H1 (cell line): ENCODE measurements around the gene GTF3C5. TPM values are rescaled to one million over a fixed set of nuclear protein-coding genes. Genes with fewer than 3 reads are reported as not detected.

Experiments used
- CEBPB ChIP-seq: IDR thresholded peaks from 2 replicates; pipeline ENCODE4 v1.6.1; 2012; ENCODE audit warnings: low read depth, low read length
- CHD2 ChIP-seq: IDR thresholded peaks from 2 replicates; pipeline ENCODE4 v1.6.1; 2012; ENCODE audit warnings: low read length, improper control_type of control experiment
- NRF1 ChIP-seq: IDR thresholded peaks from 2 replicates; pipeline ENCODE4 v1.6.1; 2011; ENCODE audit warnings: mild to moderate bottlenecking, low read depth, low read length, improper control_type of control experiment
- RAD21 ChIP-seq, 2 experiments: IDR thresholded peaks in 1 of 2; conservative IDR thresholded peaks in 1 of 2; 2 replicates each; pipeline ENCODE4 v1.6.1; 2011; ENCODE audit warnings: low read depth in 2 of 2, low read length in 2 of 2, improper control_type of control experiment in 1 of 2, inconsistent platforms in 1 of 2, mild to moderate bottlenecking in 1 of 2, moderate library complexity in 1 of 2
- SP2 ChIP-seq: IDR thresholded peaks from 2 replicates; pipeline ENCODE4 v1.6.1; 2012; ENCODE audit warnings: mild to moderate bottlenecking, low read length, inconsistent platforms
- TAF7 ChIP-seq: optimal IDR thresholded peaks from 2 replicates; pipeline ENCODE3; 2011; ENCODE audit warnings: low read depth, mild to moderate bottlenecking, inconsistent platforms, low read length, moderate library complexity, borderline replicate concordance
- polyA plus RNA-seq, 7 experiments: library from polyadenylated mRNA; depleted of rRNA in 3 of 7; stranded (reverse) in 5 of 7; unstranded in 2 of 7; fragments of >200 nt in 5 of 7; fragments of 200-250 nt in 2 of 7; gene quantifications; 1 replicate in 5 of 7; 2 replicates in 1 of 7; 4 replicates in 1 of 7; pipeline versions ENCODE4 v1.2.1 to v1.2.3, GENCODE V29; 2011 to 2013; ENCODE audit warnings: missing spikeins in 2 of 7, mixed read lengths in 2 of 7
- total RNA-seq: library from RNA; stranded (reverse); fragmentation: NEBNext Ultra II Directional; extraction: Animal tissue kit (Norgen Biotek cat#: 25700); gene quantifications from 2 replicates; pipeline ENCODE4 v1.2.1, GENCODE V29; 2021

The GTF3C5 gene
- total and polyA plus RNA-seq, 2 of the 8 experiments (the other 6 are each of a cell fraction or from before 2014, with no cell fraction given): 78.7 to 87.1 TPM

DNA sequence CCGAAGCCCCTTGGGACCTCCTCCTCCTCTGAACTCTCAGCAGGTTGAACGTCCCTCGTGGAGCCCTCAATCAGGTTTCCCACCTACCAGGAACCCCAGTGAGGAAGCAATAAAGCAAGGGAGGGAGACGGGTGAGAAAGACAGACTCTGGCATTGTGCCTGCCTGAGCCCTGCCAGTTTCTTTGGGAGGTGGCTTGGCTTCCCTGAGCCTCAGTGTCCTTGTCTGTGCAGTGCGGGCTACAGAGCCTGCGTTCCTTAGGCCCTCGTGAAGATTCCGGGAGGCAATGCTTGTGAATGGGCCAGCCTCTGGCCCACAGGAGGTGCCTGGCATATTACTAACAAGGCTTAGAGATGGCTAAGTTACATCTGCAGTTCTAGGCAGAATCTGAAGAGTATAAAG is 11.9 kb downstream of the GTF3C5 start (continued):
- TF ChIP-seq CHD2 (no peak), TAF7 (no peak), NRF1 (no peak), CEBPB (no peak), SP2 (no peak), RAD21 (IDR thresholded peaks at IDR 0.05 in 1 of 2, conservative IDR thresholded peaks at IDR 0.05 in 1 of 2; ENCODE audit: low read depth in 2 of 2, low read length in 2 of 2) (no peak)
- TF ChIP-seq, all 59 proteins: peak for 0
